Vagina (tissue), 2 donors: ENCODE measurements around the gene BTN1A1.

ENCODE experiments used
- CTCF ChIP-seq, 3 experiments: fragments of 450-650 bp in 2 of 3; fragments of 200-600 bp in 1 of 3; sonication (generic) in 1 of 3; IDR thresholded peaks; one replicate each; pipeline ENCODE4 v1.5.1; 2017 to 2019; ENCODE audit warnings: antibody characterized with exemption in 3 of 3, mild to moderate bottlenecking in 2 of 3, moderate library complexity in 2 of 3
- POLR2A ChIP-seq, 2 donors: fragments of 450-650 bp; IDR thresholded peaks; one replicate each; pipeline ENCODE4 v1.6.1; 2017; ENCODE audit warnings: antibody characterized with exemption in 2 of 2, mild to moderate bottlenecking in 2 of 2, moderate library complexity in 2 of 2
- POLR2AphosphoS5 ChIP-seq, 2 donors: sonication (generic); formaldehyde crosslinking; IDR thresholded peaks; one replicate each; pipeline ENCODE4 v1.9.0; 2017; ENCODE audit warnings: antibody characterized with exemption in 2 of 2, mild to moderate bottlenecking in 2 of 2, low read depth in 1 of 2; ENCODE audit not compliant: insufficient read depth in 1 of 2

DNA sequence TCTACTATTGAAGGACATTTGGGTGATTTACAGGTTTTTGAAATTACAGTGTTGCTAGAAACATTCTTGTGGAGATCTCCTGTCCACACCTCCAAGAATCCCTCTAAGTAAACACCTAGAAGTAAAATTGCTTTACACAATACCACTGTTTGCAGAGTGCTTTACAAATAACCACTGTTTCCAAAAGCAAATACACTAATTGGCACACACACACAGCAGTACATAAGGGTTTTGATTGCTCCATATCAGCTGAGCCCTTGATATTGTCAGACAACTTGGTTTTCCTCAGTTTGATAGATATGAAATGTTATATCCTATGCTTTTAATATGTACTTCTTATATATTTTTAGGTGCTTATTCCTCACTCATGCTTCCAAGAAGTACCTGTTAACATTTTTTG is 44.4 kb downstream of the BTN1A1 start:
- TF ChIP-seq CTCF (IDR thresholded peaks at IDR 0.05) (no peak), POLR2A (IDR thresholded peaks at IDR 0.05) (no peak), POLR2AphosphoS5 (IDR thresholded peaks at IDR 0.05; ENCODE audit: insufficient read depth in 1 of 2, low read depth in 1 of 2) (no peak)
